B cell (primary cell): Measurements from ENCODE around the gene PCGF1. TPM values are rescaled to one million over a fixed set of nuclear protein-coding genes. Genes with fewer than 3 reads are reported as not detected.
A peak's percentile ranks its signal among the peaks of the same experiment; 100 is the strongest.

ENCODE experiments used
- ATAC-seq: fragments of 200-7000 bp; cut with Tn5 transposase; one replicate; pipeline ENCODE4 v1.10.0; 2021; ENCODE audit warnings: low read depth, mild to moderate bottlenecking, moderate number of reproducible peaks, moderate library complexity
- CTCF ChIA-PET: fragments of 350-600 bp; sonication (Branson Sonifier 250); formaldehyde crosslinking; loops from one replicate; lab custom pipeline; 2021; ENCODE audit warnings: antibody characterized with exemption, inconsistent platforms; lab: Charles Lee
- POLR2A ChIA-PET: fragments of 350-600 bp; sonication (Branson Sonifier 250); formaldehyde crosslinking; loops from one replicate; lab custom pipeline; 2021; ENCODE audit warnings: antibody characterized with exemption; lab: Charles Lee
- DNase-seq: peaks from one replicate; pipeline ENCODE4 v3.0.0; 2013
- H2AFZ ChIP-seq: 2 replicates; pipeline ENCODE4 v1.6.1; 2012; ENCODE audit warnings: mild to moderate bottlenecking, low read depth, low read length; ENCODE audit not compliant: insufficient read depth, poor library complexity, severe bottlenecking
- H3K27ac ChIP-seq, 2 donors: 1 replicate in 1 of 2; 2 replicates in 1 of 2; pipeline ENCODE4 v1.5.1; 2012 to 2013; ENCODE audit warnings: low read length in 2 of 2, mild to moderate bottlenecking in 2 of 2, moderate library complexity in 1 of 2
- H3K27me3 ChIP-seq, 4 experiments: fragments of 200-600 bp in 1 of 4; sonication (generic) in 1 of 4; replicated peaks in 1 of 4; 1 replicate in 2 of 4; 2 replicates in 2 of 4; pipeline versions ENCODE4 v1.6.1 to v1.7.0; 2013 to 2016; ENCODE audit warnings: low read length in 3 of 4, mild to moderate bottlenecking in 2 of 4, mixed read lengths in 1 of 4, moderate library complexity in 1 of 4; ENCODE audit not compliant: insufficient read depth in 4 of 4, control insufficient read depth in 3 of 4; ENCODE audit errors: control extremely low read depth in 1 of 4
- H3K36me3 ChIP-seq, 2 experiments: replicated peaks in 1 of 2; 1 replicate in 1 of 2; 2 replicates in 1 of 2; pipeline versions ENCODE4 v1.6.1 to v1.7.1; 2013; ENCODE audit warnings: low read length in 1 of 2; ENCODE audit not compliant: insufficient read depth in 2 of 2, control insufficient read depth in 1 of 2; ENCODE audit errors: control extremely low read depth in 1 of 2, extremely low read depth in 1 of 2
- H3K4me1 ChIP-seq, 2 donors: fragments of 200-600 bp in 1 of 2; sonication (generic) in 1 of 2; 1 replicate in 1 of 2; 2 replicates in 1 of 2; pipeline versions ENCODE4 v1.5.1 to v1.6.1; 2013 to 2017; ENCODE audit warnings: low read length in 2 of 2; ENCODE audit not compliant: control insufficient read depth in 2 of 2, insufficient read depth in 2 of 2
- H3K4me2 ChIP-seq: replicated peaks from 2 replicates; pipeline ENCODE3; 2012; ENCODE audit warnings: mild to moderate bottlenecking, low read depth, low read length; ENCODE audit not compliant: poor library complexity, severe bottlenecking
- H3K4me3 ChIP-seq, 5 experiments: fragments of 200-600 bp in 1 of 5; sonication (generic) in 1 of 5; 1 replicate in 3 of 5; 2 replicates in 2 of 5; pipeline versions ENCODE4 v1.5.1 to v1.7.0; 2011 to 2016; ENCODE audit warnings: low read length in 4 of 5, mild to moderate bottlenecking in 4 of 5, low read depth in 2 of 5, control low read depth in 1 of 5, moderate library complexity in 1 of 5; ENCODE audit not compliant: insufficient read depth in 1 of 5; ENCODE audit errors: control extremely low read depth in 1 of 5, extremely low read depth in 1 of 5
- H3K79me2 ChIP-seq: fragments of 200-600 bp; sonication (generic); one replicate; pipeline ENCODE4 v1.6.0; 2016; ENCODE audit warnings: low read length; ENCODE audit not compliant: control insufficient read depth, insufficient read depth
- H3K9ac ChIP-seq: fragments of 200-600 bp; sonication (generic); 2 replicates; pipeline ENCODE4 v1.6.1; 2017; ENCODE audit warnings: mild to moderate bottlenecking, low read length, moderate library complexity
- H3K9me3 ChIP-seq, 3 donors: one replicate each; pipeline versions ENCODE4 v1.6.1 to v1.7.1; 2013; ENCODE audit warnings: low read length in 2 of 3; ENCODE audit not compliant: control insufficient read depth in 2 of 3, insufficient read depth in 1 of 3; ENCODE audit errors: control extremely low read depth in 1 of 3
- H4K20me1 ChIP-seq: 2 replicates; pipeline ENCODE4 v1.6.0; 2012; ENCODE audit warnings: mild to moderate bottlenecking, low read length; ENCODE audit not compliant: insufficient read depth, control insufficient read depth, poor library complexity, severe bottlenecking
- H3K27ac Mint-ChIP-seq: one replicate; pipeline ENCODE4 v1.8.0; 2021; ENCODE audit warnings: mixed read lengths
- H3K27me3 Mint-ChIP-seq: one replicate; pipeline ENCODE4 v1.8.0; 2021; ENCODE audit warnings: mixed read lengths
- H3K4me1 Mint-ChIP-seq: one replicate; pipeline ENCODE4 v1.8.0; 2021; ENCODE audit warnings: mixed read lengths
- H3K4me3 Mint-ChIP-seq: one replicate; pipeline ENCODE4 v1.8.0; 2021; ENCODE audit warnings: mixed read lengths
- H3K9me3 Mint-ChIP-seq: one replicate; pipeline ENCODE4 v1.8.0; 2022; ENCODE audit warnings: mixed read lengths; ENCODE audit not compliant: insufficient read depth
- EZH2 ChIP-seq: IDR thresholded peaks from 2 replicates; pipeline ENCODE4 v1.6.1; 2012; ENCODE audit warnings: borderline replicate concordance, low read depth, mild to moderate bottlenecking, moderate library complexity, low read length; ENCODE audit not compliant: insufficient read depth, poor library complexity, severe bottlenecking
- whole genome bisulfite sequencing: methylation state at CpG from one replicate; pipeline ENCODE4 v1.1.5; 2013; ENCODE audit warnings: missing lambda C conversion rate; ENCODE audit not compliant: insufficient coverage; 5-methylcytosine and 5-hydroxymethylcytosine counted together
- intact Hi-C: fragments of 100-400 bp; cut with micrococcal nuclease; formaldehyde crosslinking; loops from one replicate; pipeline ENCODE4 v1.10.0; 2022
- polyA plus RNA-seq: library from polyadenylated mRNA; depleted of rRNA; stranded (reverse); fragments of >200 nt; gene quantifications from 2 replicates; pipeline ENCODE4 v1.2.3, GENCODE V29; 2012
- total RNA-seq, 2 donors: library from RNA; stranded (reverse); fragments of 120-200 nt in 1 of 2; gene quantifications; 1 replicate in 1 of 2; 2 replicates in 1 of 2; pipeline versions ENCODE4 v1.2.3 to v1.2.4, GENCODE V29; 2013 to 2022
- TF ChIP-seq, protein P1 (sequence below): fragments of 200-600 bp; IDR thresholded peaks from one replicate; pipeline ENCODE4 v1.8.0; 2022; ENCODE audit warnings: antibody characterized with exemption, mild to moderate bottlenecking

The PCGF1 gene
- total and polyA plus RNA-seq, 2 donors (not counting 1 experiment from before 2014, with no cell fraction given) = 21.9 to 40.1 TPM

DNA sequence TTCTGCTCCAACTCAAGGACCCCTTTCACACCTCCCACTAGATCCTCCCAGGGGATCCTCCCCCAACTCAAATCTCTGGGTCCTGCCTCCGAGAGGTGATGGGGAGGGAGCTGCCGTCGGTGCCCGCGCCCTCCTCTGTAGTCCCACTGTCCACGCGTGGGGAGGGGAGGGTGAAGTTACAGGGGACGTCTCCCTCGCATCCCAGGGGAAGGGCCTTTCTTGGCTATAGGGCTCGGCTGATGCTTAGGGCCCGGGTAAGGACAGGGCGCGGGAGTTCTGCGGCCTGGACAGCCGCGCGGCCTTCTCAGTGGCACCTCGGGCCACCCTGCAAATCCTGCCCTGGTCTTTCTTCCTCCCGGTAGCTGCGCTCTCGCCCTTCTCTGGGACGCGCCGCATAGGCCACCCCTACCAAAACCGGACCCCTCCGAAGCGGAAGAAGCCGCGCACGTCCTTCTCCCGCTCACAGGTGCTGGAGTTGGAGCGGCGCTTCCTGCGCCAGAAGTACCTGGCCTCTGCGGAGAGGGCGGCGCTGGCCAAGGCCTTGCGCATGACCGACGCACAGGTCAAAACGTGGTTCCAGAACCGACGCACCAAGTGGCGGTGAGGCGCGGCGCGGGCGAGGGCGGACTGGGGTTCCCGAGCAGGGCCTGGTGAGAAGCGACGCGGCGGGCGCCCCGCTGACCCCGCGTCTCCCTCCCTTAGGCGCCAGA lies 7.9 kb upstream of the PCGF1 start:
- peak overlapping the region; percentile 71 for H2AFZ ChIP-seq
- Mint-ChIP-seq H3K4me3 (peak overlapping the region; percentile 82), H3K9me3 (no peaks in the 10 kb centered on the region), H3K27ac (peak overlapping the region; percentile 26), H3K27me3 (peaks cover 68% of the 10 kb centered on the region), H3K4me1 (peaks cover 28% of the 10 kb centered on the region)
- H3K79me2 ChIP-seq = no peaks in the 10 kb centered on the region
- WGBS = 5% methylated on average over 60 of the region's 60 CpGs
- peaks cover 2 to 94% (median 69%) of the 10 kb centered on the region in 4 experiments for H3K27me3 ChIP-seq
- POLR2A ChIA-PET = interaction anchor here (0.9 to 1.7 kb wide), 4 partner anchors 11 to 53 kb away, joined by 3 to 7 read pairs (median 4); partner anchors contain the start of genes AUP1, HTRA2 and LBX2
- TF ChIP-seq, protein P1, sequence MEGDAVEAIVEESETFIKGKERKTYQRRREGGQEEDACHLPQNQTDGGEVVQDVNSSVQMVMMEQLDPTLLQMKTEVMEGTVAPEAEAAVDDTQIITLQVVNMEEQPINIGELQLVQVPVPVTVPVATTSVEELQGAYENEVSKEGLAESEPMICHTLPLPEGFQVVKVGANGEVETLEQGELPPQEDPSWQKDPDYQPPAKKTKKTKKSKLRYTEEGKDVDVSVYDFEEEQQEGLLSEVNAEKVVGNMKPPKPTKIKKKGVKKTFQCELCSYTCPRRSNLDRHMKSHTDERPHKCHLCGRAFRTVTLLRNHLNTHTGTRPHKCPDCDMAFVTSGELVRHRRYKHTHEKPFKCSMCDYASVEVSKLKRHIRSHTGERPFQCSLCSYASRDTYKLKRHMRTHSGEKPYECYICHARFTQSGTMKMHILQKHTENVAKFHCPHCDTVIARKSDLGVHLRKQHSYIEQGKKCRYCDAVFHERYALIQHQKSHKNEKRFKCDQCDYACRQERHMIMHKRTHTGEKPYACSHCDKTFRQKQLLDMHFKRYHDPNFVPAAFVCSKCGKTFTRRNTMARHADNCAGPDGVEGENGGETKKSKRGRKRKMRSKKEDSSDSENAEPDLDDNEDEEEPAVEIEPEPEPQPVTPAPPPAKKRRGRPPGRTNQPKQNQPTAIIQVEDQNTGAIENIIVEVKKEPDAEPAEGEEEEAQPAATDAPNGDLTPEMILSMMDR = no peak
- TF ChIP-seq EZH2 = peak; percentile 56
- H3K4me2 ChIP-seq = peak overlapping the region; percentile 96
- H3K9ac ChIP-seq = peak overlapping the region; percentile 67
- no peaks in the 10 kb centered on the region for H3K36me3 ChIP-seq
- H3K4me3 ChIP-seq = peak overlapping the region in 4 of 5 experiments; percentile 15 to 68 (median 54)
- no peak overlapping the region for H3K27ac ChIP-seq
- intact Hi-C loops = no loop called here
- ATAC-seq (peak; percentile 22), DNase-seq (peak; percentile 66)
- H4K20me1 ChIP-seq = peaks cover 6% of the 10 kb centered on the region
- CTCF ChIA-PET = interaction anchor here (1.6 kb wide), 1 partner anchor 72 kb away, joined by 4 read pairs; no protein-coding TSS in a partner anchor
- peaks cover 36 to 50% of the 10 kb centered on the region in 2 donors for H3K4me1 ChIP-seq
- peaks cover 0 to 31% (median 1%) of the 10 kb centered on the region in 3 donors for H3K9me3 ChIP-seq
